Hepatocyte (in vitro differentiated cells): ENCODE results near the gene TEDDM1. TPM values are rescaled to one million over a fixed set of nuclear protein-coding genes. Genes with fewer than 3 reads are reported as not detected.

Experiments
- DNase-seq: peaks from one replicate; pipeline ENCODE4 v3.0.0-alpha.2; 2016; ENCODE audit warnings: low spot score
- H2AFZ ChIP-seq: fragments of 200-600 bp; sonication (generic); 2 replicates; pipeline ENCODE4 v1.6.0; 2016; ENCODE audit warnings: antibody characterized with exemption, mild to moderate bottlenecking
- H3K27ac ChIP-seq: fragments of 200-600 bp; sonication (generic); 2 replicates; pipeline ENCODE4 v1.5.1; 2016; ENCODE audit warnings: mild to moderate bottlenecking
- H3K27me3 ChIP-seq: fragments of 200-600 bp; sonication (generic); 2 replicates; pipeline ENCODE4 v1.6.1; 2016
- H3K36me3 ChIP-seq: fragments of 200-600 bp; sonication (generic); replicated peaks from 2 replicates; pipeline ENCODE4 v1.5.1; 2016; ENCODE audit warnings: low read depth; ENCODE audit not compliant: insufficient read depth
- H3K4me1 ChIP-seq: fragments of 200-600 bp; sonication (generic); 2 replicates; pipeline ENCODE4 v1.5.1; 2016; ENCODE audit warnings: mild to moderate bottlenecking, moderate library complexity; ENCODE audit not compliant: insufficient read depth
- H3K4me2 ChIP-seq: fragments of 200-600 bp; sonication (generic); 2 replicates; pipeline ENCODE4 v1.6.0; 2016
- H3K4me3 ChIP-seq: fragments of 200-600 bp; sonication (generic); 2 replicates; pipeline ENCODE4 v1.5.1; 2016; ENCODE audit warnings: mild to moderate bottlenecking
- H3K79me2 ChIP-seq: fragments of 200-600 bp; sonication (generic); 2 replicates; pipeline ENCODE4 v1.6.0; 2017; ENCODE audit warnings: mild to moderate bottlenecking
- H3K9me2 ChIP-seq: fragments of 200-600 bp; sonication (generic); replicated peaks from 2 replicates; pipeline ENCODE4 v1.6.0; 2017; ENCODE audit warnings: mild to moderate bottlenecking; ENCODE audit not compliant: insufficient read depth
- H3K9me3 ChIP-seq: fragments of 200-600 bp; sonication (generic); 2 replicates; pipeline ENCODE4 v1.5.1; 2016; ENCODE audit warnings: low read depth, mild to moderate bottlenecking
- H4K20me1 ChIP-seq: fragments of 200-600 bp; sonication (generic); 2 replicates; pipeline ENCODE4 v1.6.0; 2016; ENCODE audit warnings: mild to moderate bottlenecking; ENCODE audit not compliant: insufficient read depth, poor library complexity, severe bottlenecking
- EZH2 ChIP-seq: fragments of 200-600 bp; sonication (generic); IDR thresholded peaks from 2 replicates; pipeline ENCODE4 v1.6.1; 2016; ENCODE audit warnings: antibody characterized with exemption, mild to moderate bottlenecking, borderline replicate concordance
- EZH2phosphoT487 ChIP-seq: fragments of 200-600 bp; sonication (generic); IDR thresholded peaks from one replicate; pipeline ENCODE4 v1.6.1; 2018; ENCODE audit warnings: antibody characterized with exemption, mild to moderate bottlenecking, low read depth, moderate library complexity; ENCODE audit not compliant: unreplicated experiment, severe bottlenecking
- WGBS: methylation state at CpG from one replicate; pipeline ENCODE4 v1.1.6; 2016; ENCODE audit warnings: low lambda C conversion rate; ENCODE audit errors: missing lambda C conversion rate; 5-methylcytosine and 5-hydroxymethylcytosine counted together
- polyA plus RNA-seq: library from polyadenylated mRNA; unstranded; fragments of >200 nt; fragmentation: Nextera tagmentation; extraction: Ambion mirVana; gene quantifications from 2 replicates; pipeline ENCODE4 v1.2.1, GENCODE V29; 2016
- total RNA-seq: library from RNA; depleted of rRNA; stranded (reverse); fragments of >200 nt; gene quantifications from 2 replicates; pipeline ENCODE4 v1.2.3, GENCODE V29; 2014
- TF ChIP-seq, protein P1 (sequence below): fragments of 200-600 bp; sonication (generic); IDR thresholded peaks from 2 replicates; pipeline ENCODE4 v1.5.1; 2016; ENCODE audit warnings: antibody characterized with exemption, mild to moderate bottlenecking; ENCODE audit not compliant: poor library complexity

The TEDDM1 gene
- total and polyA plus RNA-seq, 2 experiments from 2014 or later = not detected

DNA sequence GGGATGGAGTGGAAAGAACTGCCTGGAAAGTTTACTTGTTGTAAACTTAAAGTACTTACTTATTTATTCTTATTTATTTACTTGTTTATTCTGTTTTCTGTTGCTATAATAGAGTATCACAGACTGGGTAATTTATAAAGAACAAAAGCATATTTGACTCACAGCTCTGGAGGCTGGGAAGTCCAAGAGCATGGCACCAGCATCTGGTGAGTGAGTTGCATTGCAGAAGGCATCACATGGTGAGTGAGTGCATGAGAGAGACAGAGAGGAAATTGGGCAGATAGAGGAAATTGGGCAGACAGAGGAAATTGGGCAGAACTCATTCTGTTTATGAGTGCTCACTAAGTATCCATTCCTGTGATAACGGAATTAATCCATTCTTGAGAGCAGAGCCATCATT, 37.9 kb upstream of the TEDDM1 start:
- H2AFZ ChIP-seq = no peak overlapping the region
- no peak overlapping the region for H3K4me2 ChIP-seq
- no peak overlapping the region for H3K27ac ChIP-seq
- TF ChIP-seq EZH2phosphoT487 (no peak), EZH2 (no peak)
- TF ChIP-seq, protein P1, sequence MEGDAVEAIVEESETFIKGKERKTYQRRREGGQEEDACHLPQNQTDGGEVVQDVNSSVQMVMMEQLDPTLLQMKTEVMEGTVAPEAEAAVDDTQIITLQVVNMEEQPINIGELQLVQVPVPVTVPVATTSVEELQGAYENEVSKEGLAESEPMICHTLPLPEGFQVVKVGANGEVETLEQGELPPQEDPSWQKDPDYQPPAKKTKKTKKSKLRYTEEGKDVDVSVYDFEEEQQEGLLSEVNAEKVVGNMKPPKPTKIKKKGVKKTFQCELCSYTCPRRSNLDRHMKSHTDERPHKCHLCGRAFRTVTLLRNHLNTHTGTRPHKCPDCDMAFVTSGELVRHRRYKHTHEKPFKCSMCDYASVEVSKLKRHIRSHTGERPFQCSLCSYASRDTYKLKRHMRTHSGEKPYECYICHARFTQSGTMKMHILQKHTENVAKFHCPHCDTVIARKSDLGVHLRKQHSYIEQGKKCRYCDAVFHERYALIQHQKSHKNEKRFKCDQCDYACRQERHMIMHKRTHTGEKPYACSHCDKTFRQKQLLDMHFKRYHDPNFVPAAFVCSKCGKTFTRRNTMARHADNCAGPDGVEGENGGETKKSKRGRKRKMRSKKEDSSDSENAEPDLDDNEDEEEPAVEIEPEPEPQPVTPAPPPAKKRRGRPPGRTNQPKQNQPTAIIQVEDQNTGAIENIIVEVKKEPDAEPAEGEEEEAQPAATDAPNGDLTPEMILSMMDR = no peak
- no peak overlapping the region for H3K4me3 ChIP-seq
- H3K36me3 ChIP-seq = no peaks in the 10 kb centered on the region
- no peaks in the 10 kb centered on the region for H4K20me1 ChIP-seq
- no peaks in the 10 kb centered on the region for H3K9me2 ChIP-seq
- no peaks in the 10 kb centered on the region for H3K79me2 ChIP-seq
- no peaks in the 10 kb centered on the region for H3K27me3 ChIP-seq
- H3K4me1 ChIP-seq = no peaks in the 10 kb centered on the region
- no peak for DNase-seq
- H3K9me3 ChIP-seq = no peaks in the 10 kb centered on the region
- WGBS = 85% methylated on average over 1 of the region's 1 CpG

DNA sequence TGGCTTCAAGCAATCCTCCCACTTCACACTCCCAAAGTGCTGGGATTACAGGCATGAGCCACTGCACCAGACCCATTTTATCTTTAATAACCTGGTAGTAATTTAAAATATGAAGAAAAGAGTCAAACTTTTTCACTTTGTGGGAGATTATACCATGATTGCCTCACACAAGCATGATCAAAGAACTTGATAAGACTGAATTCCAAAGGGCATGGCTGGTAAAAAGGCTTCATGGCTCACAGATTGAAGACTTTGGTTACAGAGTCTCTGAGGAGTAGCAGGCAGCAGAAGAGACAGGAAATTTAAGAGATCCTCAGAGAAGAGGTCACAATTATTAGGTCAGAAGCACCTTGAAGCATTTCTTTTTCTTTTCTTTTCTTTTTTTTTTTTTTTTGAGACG, 33.1 kb upstream of the TEDDM1 start:
- TF ChIP-seq EZH2 (no peak), EZH2phosphoT487 (no peak)
- TF ChIP-seq, protein P1 = no peak
- Histone ChIP-seq H3K79me2 (no peaks in the 10 kb centered on the region), H2AFZ (no peak overlapping the region), H4K20me1 (no peaks in the 10 kb centered on the region), H3K9me3 (no peaks in the 10 kb centered on the region), H3K27me3 (no peaks in the 10 kb centered on the region), H3K27ac (no peak overlapping the region), H3K9me2 (no peaks in the 10 kb centered on the region), H3K4me3 (no peak overlapping the region), H3K4me2 (no peak overlapping the region), H3K36me3 (no peaks in the 10 kb centered on the region), H3K4me1 (no peaks in the 10 kb centered on the region)
- 78% methylated on average over 1 of the region's 1 CpG for WGBS
- DNase-seq = no peak

DNA sequence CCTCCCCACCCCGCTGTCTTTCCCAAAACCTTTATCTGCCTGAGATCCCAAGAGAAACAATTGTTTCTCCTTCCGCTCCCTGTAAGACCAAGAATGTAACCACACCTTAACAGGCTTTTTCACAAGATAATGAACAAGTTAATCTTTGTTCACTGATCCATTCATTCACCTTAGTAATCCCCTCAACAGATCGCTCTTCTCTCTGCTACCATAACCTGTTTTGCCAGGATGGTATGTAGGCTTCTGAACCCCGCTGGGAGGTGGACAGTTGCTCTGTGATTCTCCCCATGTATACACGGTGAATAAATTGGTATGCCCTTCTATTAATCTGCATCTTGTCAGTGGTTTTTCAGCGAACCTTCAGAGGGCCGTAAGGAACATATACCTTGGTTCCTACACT, 30.8 kb upstream of the TEDDM1 start:
- no peak overlapping the region for H2AFZ ChIP-seq
- no peak overlapping the region for H3K4me3 ChIP-seq
- H3K4me2 ChIP-seq = no peak overlapping the region
- H3K27ac ChIP-seq = no peak overlapping the region
- no peak for DNase-seq
- 76% methylated on average over 7 of the region's 7 CpGs for WGBS
- TF ChIP-seq EZH2phosphoT487 (no peak), EZH2 (no peak)
- TF ChIP-seq, protein P1 = no peak
- H3K36me3 ChIP-seq = no peaks in the 10 kb centered on the region
- H3K9me3 ChIP-seq = no peaks in the 10 kb centered on the region
- no peaks in the 10 kb centered on the region for H3K4me1 ChIP-seq
- no peaks in the 10 kb centered on the region for H3K27me3 ChIP-seq
- H4K20me1 ChIP-seq = no peaks in the 10 kb centered on the region
- H3K9me2 ChIP-seq = no peaks in the 10 kb centered on the region
- H3K79me2 ChIP-seq = no peaks in the 10 kb centered on the region
